Astrocyte of the spinal cord (primary cell): ENCODE results near the gene C2CD2L.
A peak's percentile ranks its signal among the peaks of the same experiment; 100 is the strongest.

Source experiments
- DNase-seq: peaks from one replicate; pipeline ENCODE4 v3.0.0; 2011; ENCODE audit warnings: low read depth, low spot score
- H3K4me3 ChIP-seq: 2 replicates; pipeline ENCODE4 v1.5.1; 2011; ENCODE audit warnings: low read depth, mild to moderate bottlenecking, low read length, moderate library complexity
- in situ Hi-C: cut with HindIII; loops from 2 replicates; pipeline ENCODE4 v1.10.0; 2017; ENCODE audit warnings: low sequenced_read_pairs
- TF ChIP-seq, protein P1 (sequence below): IDR thresholded peaks from 2 replicates; pipeline ENCODE4 v1.5.1; 2012; ENCODE audit warnings: low read depth, mild to moderate bottlenecking, low read length, inconsistent platforms

Gene C2CD2L

GRCh38 chr11:119144825-119145486 lies 37.8 kb downstream of the C2CD2L start:
- no peak overlapping the region for H3K4me3 ChIP-seq
- TF ChIP-seq, protein P1, sequence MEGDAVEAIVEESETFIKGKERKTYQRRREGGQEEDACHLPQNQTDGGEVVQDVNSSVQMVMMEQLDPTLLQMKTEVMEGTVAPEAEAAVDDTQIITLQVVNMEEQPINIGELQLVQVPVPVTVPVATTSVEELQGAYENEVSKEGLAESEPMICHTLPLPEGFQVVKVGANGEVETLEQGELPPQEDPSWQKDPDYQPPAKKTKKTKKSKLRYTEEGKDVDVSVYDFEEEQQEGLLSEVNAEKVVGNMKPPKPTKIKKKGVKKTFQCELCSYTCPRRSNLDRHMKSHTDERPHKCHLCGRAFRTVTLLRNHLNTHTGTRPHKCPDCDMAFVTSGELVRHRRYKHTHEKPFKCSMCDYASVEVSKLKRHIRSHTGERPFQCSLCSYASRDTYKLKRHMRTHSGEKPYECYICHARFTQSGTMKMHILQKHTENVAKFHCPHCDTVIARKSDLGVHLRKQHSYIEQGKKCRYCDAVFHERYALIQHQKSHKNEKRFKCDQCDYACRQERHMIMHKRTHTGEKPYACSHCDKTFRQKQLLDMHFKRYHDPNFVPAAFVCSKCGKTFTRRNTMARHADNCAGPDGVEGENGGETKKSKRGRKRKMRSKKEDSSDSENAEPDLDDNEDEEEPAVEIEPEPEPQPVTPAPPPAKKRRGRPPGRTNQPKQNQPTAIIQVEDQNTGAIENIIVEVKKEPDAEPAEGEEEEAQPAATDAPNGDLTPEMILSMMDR, result peak; percentile 69
- peak; percentile 66 for DNase-seq
- in situ Hi-C loops, result no loop called here

DNA sequence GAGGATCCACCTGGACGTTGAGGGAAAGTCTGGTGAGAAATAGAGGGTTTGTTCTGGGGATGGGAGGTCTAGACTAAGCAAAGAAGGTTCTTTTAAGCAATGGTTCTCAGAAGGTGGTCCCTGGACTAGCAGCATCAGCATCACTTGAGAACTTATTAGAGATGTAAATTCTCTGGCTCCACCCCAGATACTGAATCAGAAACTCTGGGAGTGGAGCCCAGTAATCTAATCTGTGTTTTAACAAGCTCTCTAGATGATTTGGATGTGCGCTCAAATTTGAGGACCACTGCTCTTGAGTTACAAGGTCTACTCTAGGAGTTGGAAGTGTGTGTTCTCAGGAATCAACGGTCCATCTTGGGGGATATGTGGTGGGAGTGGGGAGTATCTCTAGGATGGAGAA lies 38.4 kb downstream of the C2CD2L start:
- peak; percentile 18 for DNase-seq
- in situ Hi-C loops, result no loop called here
- no peak overlapping the region for H3K4me3 ChIP-seq
- TF ChIP-seq, protein P1, result no peak

GRCh38 chr11:119147604-119148333 lies 40.6 kb downstream of the C2CD2L start:
- no peak for DNase-seq
- no peak overlapping the region for H3K4me3 ChIP-seq
- TF ChIP-seq, protein P1, result no peak
- in situ Hi-C loops, result no loop called here

DNA sequence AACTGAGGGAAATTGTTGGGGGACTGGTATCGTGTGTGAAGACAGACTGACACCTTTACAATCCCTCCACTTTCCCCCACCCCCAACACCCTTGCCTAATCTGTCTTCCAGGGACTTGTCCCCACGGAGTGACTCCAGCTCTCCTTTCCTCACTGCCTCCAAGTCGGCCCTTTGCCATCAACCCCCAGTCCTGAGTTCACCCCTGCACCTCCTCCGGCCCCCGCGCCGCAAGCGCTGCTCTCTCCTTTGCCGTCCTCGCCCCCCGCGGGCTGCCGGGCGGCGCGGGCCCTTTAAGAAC lies 41.5 kb downstream of the C2CD2L start:
- TF ChIP-seq, protein P1, result no peak
- no peak for DNase-seq
- in situ Hi-C loops, result no loop called here
- peak overlapping the region; percentile 47 for H3K4me3 ChIP-seq

DNA sequence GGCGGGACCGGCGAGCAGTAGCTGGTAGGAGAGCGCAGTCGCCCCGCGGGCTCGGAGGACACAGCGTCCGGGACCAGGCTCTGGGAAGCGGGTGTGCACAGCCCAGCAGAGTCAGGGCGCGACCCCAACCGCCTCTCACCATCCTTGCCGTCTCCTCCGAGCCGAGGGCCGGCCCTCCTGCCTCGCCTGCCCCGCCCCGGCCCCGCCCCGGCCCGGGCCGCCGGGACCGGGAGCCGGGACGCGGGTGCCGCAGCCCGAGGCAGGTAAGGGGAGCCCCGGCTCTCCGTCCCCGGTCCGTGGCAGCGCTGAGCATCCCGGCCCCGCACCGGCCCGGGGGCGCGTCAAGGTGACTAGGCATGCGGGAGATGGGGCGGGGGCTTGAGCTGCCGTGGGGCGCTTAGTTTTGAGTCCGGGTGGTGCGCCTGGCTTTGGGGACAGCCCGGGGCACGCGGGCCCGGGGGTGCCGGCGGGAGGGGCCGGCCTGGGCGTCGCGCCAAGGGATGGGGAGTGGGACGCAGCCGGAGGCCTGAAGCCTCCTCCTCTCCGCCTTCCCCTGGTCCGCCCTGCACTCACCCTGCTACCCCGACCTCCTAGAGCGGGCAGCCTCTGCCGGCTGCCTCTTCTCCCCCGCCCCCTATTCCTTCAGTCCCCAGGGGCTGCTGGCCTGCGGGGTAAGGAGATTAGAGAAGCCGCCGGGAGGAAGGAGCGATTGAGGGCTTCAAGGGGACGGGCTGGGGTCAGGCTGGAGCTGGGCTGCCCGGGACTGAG lies 42.1 kb downstream of the C2CD2L start, which contains the start of gene ABCG4:
TSS of gene ABCG4 (plus strand) at position 35 of the 768 bp plus-strand sequence. CDS start 914 bp downstream, outside the sequence.
- peak within 1 kb of the TSS; percentile 47 for H3K4me3 ChIP-seq
- DNase-seq, result no peak
- in situ Hi-C loops, result no loop called here
- TF ChIP-seq, protein P1, result no peak

DNA sequence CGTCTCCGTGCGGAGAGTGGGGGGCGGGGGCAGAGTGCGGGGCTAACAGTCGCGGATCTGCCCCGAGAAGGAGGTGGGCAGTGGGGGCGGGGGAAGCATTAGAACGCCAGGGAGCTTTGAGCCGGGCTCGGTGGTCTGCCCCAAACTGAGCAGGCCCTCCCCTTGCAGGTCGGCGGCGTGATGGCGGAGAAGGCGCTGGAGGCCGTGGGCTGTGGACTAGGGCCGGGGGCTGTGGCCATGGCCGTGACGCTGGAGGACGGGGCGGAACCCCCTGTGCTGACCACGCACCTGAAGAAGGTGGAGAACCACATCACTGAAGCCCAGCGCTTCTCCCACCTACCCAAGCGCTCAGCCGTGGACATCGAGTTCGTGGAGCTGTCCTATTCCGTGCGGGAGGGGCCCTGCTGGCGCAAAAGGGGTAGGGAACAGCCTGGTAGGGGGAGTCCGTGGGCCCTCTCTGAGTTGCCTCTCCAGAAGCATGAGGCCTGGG lies 42.7 kb downstream of the C2CD2L start:
- in situ Hi-C loops, result no loop called here
- TF ChIP-seq, protein P1, result no peak
- peak overlapping the region; percentile 47 for H3K4me3 ChIP-seq
- no peak for DNase-seq
